HG02938 (cell line): ENCODE data around the gene TARP.
"Not testable (repeated sequence)": the region's sequence is repeated elsewhere in the genome, so short reads cannot be mapped to it uniquely, and the experiment has no call there.

Source experiments
- ATAC-seq: cut with Tn5 transposase; IDR thresholded peaks from one replicate; pipeline ENCODE4 v1.9.1; 2021; ENCODE audit warnings: mild to moderate bottlenecking, moderate library complexity; ENCODE audit not compliant: unreplicated experiment

The TARP gene

GRCh38 chr7:38263274-38263673 is 10.2 kb downstream of the TARP start:
- ATAC-seq = not testable (repeated sequence)

- ATAC-seq = no peak
Observed at GRCh38 chr7:38262545-38262944, 10.9 kb downstream of the TARP start.

GRCh38 chr7:38262026-38262425 is 11.4 kb downstream of the TARP start:
- not testable (repeated sequence) for ATAC-seq

GRCh38 chr7:38261601-38262000 is 11.8 kb downstream of the TARP start:
- ATAC-seq = not testable (repeated sequence)

- not testable (repeated sequence) for ATAC-seq
Observed at GRCh38 chr7:38259157-38259556, 14.3 kb downstream of the TARP start.

- no peak for ATAC-seq
Observed at GRCh38 chr7:38257350-38257677, 16.1 kb downstream of the TARP start.

GRCh38 chr7:38249849-38250248 is 23.6 kb downstream of the TARP start:
- peak; percentile 76 for ATAC-seq

- no peak for ATAC-seq
Observed at GRCh38 chr7:38248069-38248567, 25.3 kb downstream of the TARP start.

GRCh38 chr7:38245409-38245977 is 27.9 kb downstream of the TARP start:
- no peak for ATAC-seq

- no peak for ATAC-seq
Observed at GRCh38 chr7:38244516-38244915, 28.9 kb downstream of the TARP start.

GRCh38 chr7:38243345-38243744 is 30.1 kb downstream of the TARP start:
- not testable (repeated sequence) for ATAC-seq

- no peak for ATAC-seq
Observed at GRCh38 chr7:38242814-38243213, 30.6 kb downstream of the TARP start.

- ATAC-seq = no peak
Observed at GRCh38 chr7:38241071-38241470, 32.4 kb downstream of the TARP start.

GRCh38 chr7:38239129-38239528 is 34.3 kb downstream of the TARP start:
- ATAC-seq = not testable (repeated sequence)

- ATAC-seq = no peak
Observed at GRCh38 chr7:38235606-38236005, 37.8 kb downstream of the TARP start.

- not testable (repeated sequence) for ATAC-seq
Observed at GRCh38 chr7:38234759-38235158, 38.7 kb downstream of the TARP start.

GRCh38 chr7:38232502-38233366 is 40.7 kb downstream of the TARP start:
- ATAC-seq = peak; percentile 58

- no peak for ATAC-seq
Observed at GRCh38 chr7:38229884-38230642, 43.4 kb downstream of the TARP start.

GRCh38 chr7:38229386-38229785 is 44.0 kb downstream of the TARP start:
- ATAC-seq = no peak

- ATAC-seq = no peak
Observed at GRCh38 chr7:38224392-38224791, 49.0 kb downstream of the TARP start.

GRCh38 chr7:38223306-38223705 is 50.1 kb downstream of the TARP start:
- no peak for ATAC-seq
